Smooth muscle cell of the umbilical artery (primary cell): ENCODE results near the gene TMEM243. TPM values are rescaled to one million over a fixed set of nuclear protein-coding genes. Genes with fewer than 3 reads are reported as not detected.

Experiments used
- total RNA-seq: library from RNA; depleted of rRNA; stranded (reverse); fragments of >200 nt; gene quantifications from 2 replicates; pipeline ENCODE4 v1.2.3, GENCODE V29; 2014

Gene TMEM243
- 30.9 and 35.0 TPM in 2 replicates for total RNA-seq

GRCh38 chr7:87219545-87220025 lies at the start of gene TMEM243:
Gene TMEM243, minus strand, starts transcription at chr7:87219732. Its CDS starts 229 bp downstream, at chr7:87219503.

GRCh38 chr7:87152112-87152896 lies 67.2 kb downstream of the TMEM243 start, which contains the start of gene DMTF1:
Gene DMTF1, plus strand, starts transcription at chr7:87152453. Its CDS starts 12,489 bp downstream, at chr7:87164942.

Other genes starting within 250 kb of the TMEM243 start
- 1.8 and 8.9 TPM in 2 replicates for gene ELAPOR2, start 160.1 kb downstream of the TMEM243 start, total RNA-seq
- 78.1 and 106 TPM in 2 replicates for gene DMTF1, start 67.3 kb downstream of the TMEM243 start, total RNA-seq
- 15.3 and 30.9 TPM in 2 replicates for gene CROT, start 125.9 kb upstream of the TMEM243 start, total RNA-seq